ENCODE data around the gene IFNAR1.

The IFNAR1 gene

GRCh38 chr21:33403786-33404585 is 79.2 kb downstream of the IFNAR1 start:
- peak; percentile 84 for DNase-seq

GRCh38 chr21:33406493-33406892 is 81.7 kb downstream of the IFNAR1 start:
- no peak for DNase-seq

Measured in right hindlimb (tissue), 1 donor.